SH-SY5Y (cell line): Measurements from ENCODE around the gene RASSF7.

Experiments
- GATA2 ChIP-seq: IDR thresholded peaks from 2 replicates; pipeline ENCODE4 v1.6.1; 2011; ENCODE audit warnings: mild to moderate bottlenecking, low read depth, low read length
- GATA3 ChIP-seq: IDR thresholded peaks from 2 replicates; pipeline ENCODE4 v1.6.1; 2011; ENCODE audit warnings: low read depth, mild to moderate bottlenecking, low read length, moderate library complexity

DNA sequence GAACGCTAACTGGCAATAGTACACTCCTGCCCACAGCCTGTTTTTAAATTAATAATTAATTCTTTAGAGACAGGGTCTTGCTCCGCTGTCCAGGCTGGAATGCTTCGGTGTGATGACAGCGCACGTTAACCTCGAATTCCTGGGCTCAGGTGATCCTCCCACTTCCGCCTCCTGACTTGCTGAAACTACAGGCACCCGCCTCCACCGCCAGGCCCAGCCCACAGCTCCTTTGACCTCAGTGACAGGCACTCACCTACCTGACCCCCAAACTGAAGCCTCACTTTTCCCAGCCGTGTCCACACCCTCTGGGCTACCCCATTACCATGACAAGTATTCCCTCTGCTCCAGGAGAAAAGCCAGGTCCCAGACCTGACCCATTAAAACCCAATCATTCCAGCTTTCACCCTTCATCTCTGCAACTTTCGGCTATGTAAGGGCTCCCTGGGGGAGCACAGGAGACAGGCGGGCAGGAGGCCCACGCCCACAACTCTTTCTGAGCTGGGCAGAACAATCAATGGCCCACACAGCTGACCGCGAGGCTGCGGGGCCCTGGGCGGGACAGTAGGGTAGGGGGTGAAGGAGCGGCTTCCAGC, 962 bp upstream of the RASSF7 start:
- no peak for TF ChIP-seq GATA2
- TF ChIP-seq GATA3: no peak
